ENCODE measurements around the gene ALPL.

DNA sequence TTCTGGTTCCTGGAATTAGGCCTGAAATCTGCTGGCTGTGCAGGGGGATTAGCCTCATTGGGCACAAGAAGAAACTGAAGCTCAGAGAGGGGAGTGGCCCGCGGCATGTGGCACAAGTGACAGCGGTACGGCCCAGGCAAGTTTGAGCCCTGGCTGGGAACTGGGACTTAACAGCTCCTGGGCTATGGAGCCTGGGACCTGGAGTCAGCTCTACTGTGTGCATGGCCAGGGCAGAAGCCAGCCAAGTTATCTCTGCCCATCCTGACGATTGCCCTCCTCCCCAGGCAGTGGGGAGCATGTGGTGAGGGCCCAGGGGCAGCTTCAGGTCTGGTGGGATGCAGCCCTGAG lies 61.3 kb downstream of the ALPL start:
- TF ChIP-seq CTCF (IDR thresholded peaks at IDR 0.05) (no peak), POLR2AphosphoS5 (IDR thresholded peaks at IDR 0.05) (no peak), POLR2A (IDR thresholded peaks at IDR 0.05) (no peak)

Measured in breast epithelium (tissue), 3 donors.